H1 (cell line): ENCODE measurements around the gene PITPNC1.

Experiments
- EP300 ChIP-seq, 2 experiments: IDR thresholded peaks; 1 replicate in 1 of 2; 2 replicates in 1 of 2; pipeline ENCODE4 v1.6.1; 2011 to 2012; ENCODE audit warnings: low read depth in 2 of 2, low read length in 2 of 2, mild to moderate bottlenecking in 2 of 2, borderline replicate concordance in 1 of 2, inconsistent platforms in 1 of 2, moderate library complexity in 1 of 2
- KDM1A ChIP-seq: fragments of 200-600, 300-600 bp; sonication (generic); IDR thresholded peaks from 2 replicates; pipeline ENCODE4 v1.7.1; 2016; ENCODE audit warnings: mild to moderate bottlenecking, low read length, borderline replicate concordance
- POLR2AphosphoS5 ChIP-seq: IDR thresholded peaks from 2 replicates; pipeline ENCODE4 v1.6.1; 2011; ENCODE audit warnings: low read depth, low read length
- YY1 ChIP-seq: IDR thresholded peaks from 2 replicates; pipeline ENCODE4 v1.6.1; 2011; ENCODE audit warnings: low read depth, mild to moderate bottlenecking, low read length

- TF ChIP-seq YY1 (no peak), EP300 (IDR thresholded peaks at IDR 0.05; ENCODE audit: borderline replicate concordance in 1 of 2, low read depth in 2 of 2, low read length in 2 of 2) (no peak), POLR2AphosphoS5 (no peak), KDM1A (no peak)
Observed at GRCh38 chr17:67491009-67491680, 114.1 kb downstream of the PITPNC1 start.
